GM13976 (cell line): ENCODE measurements around the gene GLCE.

Experiments
- DNase-seq: peaks from one replicate; pipeline ENCODE4 v3.0.0; 2012; ENCODE audit warnings: low spot score
- in situ Hi-C: fragments of 300-500 bp; cut with MboI; formaldehyde crosslinking; loops from one replicate; pipeline ENCODE4 v1.12.0; 2022; ENCODE audit warnings: low sequenced_read_pairs, mixed read lengths, inconsistent platforms; ENCODE audit not compliant: unreplicated experiment
- TF ChIP-seq, protein P1 (sequence below): IDR thresholded peaks from 2 replicates; pipeline ENCODE4 v1.5.1; 2012; ENCODE audit warnings: borderline replicate concordance, mild to moderate bottlenecking; ENCODE audit not compliant: insufficient read depth; ENCODE audit errors: extremely low read depth, missing control alignments, control extremely low read depth

Gene GLCE

GRCh38 chr15:69318033-69318432 is 157.6 kb downstream of the GLCE start:
- in situ Hi-C loops: no loop called here
- DNase-seq: no peak
- TF ChIP-seq, protein P1, sequence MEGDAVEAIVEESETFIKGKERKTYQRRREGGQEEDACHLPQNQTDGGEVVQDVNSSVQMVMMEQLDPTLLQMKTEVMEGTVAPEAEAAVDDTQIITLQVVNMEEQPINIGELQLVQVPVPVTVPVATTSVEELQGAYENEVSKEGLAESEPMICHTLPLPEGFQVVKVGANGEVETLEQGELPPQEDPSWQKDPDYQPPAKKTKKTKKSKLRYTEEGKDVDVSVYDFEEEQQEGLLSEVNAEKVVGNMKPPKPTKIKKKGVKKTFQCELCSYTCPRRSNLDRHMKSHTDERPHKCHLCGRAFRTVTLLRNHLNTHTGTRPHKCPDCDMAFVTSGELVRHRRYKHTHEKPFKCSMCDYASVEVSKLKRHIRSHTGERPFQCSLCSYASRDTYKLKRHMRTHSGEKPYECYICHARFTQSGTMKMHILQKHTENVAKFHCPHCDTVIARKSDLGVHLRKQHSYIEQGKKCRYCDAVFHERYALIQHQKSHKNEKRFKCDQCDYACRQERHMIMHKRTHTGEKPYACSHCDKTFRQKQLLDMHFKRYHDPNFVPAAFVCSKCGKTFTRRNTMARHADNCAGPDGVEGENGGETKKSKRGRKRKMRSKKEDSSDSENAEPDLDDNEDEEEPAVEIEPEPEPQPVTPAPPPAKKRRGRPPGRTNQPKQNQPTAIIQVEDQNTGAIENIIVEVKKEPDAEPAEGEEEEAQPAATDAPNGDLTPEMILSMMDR: no peak

DNA sequence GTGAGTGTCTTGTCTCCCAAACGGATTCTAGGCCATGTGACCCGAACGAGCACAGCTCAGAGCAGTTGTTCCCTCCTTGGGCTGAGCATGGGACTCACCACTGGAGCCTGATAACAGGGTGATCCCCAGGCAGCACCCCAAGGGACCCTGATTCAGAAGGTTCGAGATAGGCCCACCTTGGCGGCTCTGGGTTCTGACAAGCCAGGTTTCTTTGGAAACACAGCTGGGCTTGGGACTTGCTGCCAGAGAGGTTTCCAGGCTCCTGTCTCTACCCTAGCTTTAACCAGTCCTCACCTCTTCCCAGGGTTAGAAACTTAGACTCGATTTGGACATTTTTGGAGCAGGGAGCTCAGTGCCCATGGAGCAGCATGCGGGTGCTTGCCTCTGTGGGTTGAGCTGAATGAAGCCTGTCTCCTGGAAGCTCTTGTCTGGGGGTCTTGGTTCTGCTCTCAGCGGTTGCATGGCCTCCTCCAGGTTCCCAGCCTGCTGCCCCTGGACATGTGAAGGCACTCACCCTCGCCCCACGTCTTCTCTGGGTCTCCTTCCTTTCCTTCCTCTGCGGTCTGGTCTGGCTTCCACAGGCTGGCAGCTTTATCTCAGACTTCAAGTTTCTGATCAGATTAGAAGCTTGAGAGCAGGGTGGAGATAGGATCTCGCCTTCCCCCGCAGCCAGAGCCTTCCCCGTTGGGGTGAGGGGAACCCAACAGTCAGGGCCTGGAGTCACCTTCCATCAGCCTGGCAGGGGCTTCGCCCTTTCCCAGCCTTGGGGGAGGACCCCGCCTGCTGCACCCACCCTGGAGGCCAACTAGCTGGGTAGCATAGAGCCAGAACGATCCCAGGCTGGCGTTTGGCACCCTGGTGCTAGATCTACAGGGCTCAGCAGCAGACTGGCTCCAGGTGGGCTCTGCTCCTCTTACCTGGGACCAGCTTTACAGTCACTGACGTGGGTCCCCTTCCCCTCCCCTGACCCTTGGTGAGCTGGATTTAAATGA is 159.2 kb downstream of the GLCE start:
- in situ Hi-C loops: no loop called here
- TF ChIP-seq, protein P1: no peak
- DNase-seq: no peak

GRCh38 chr15:69320977-69321554 is 160.6 kb downstream of the GLCE start:
- TF ChIP-seq, protein P1: no peak
- in situ Hi-C loops: no loop called here
- DNase-seq: no peak
